ENCODE data around the gene RMRP. TPM values are rescaled to one million over a fixed set of nuclear protein-coding genes. Genes with fewer than 3 reads are reported as not detected.
A peak's percentile ranks its signal among the peaks of the same experiment; 100 is the strongest.

RMRP gene
- total RNA-seq, 2 experiments from 2014 or later, result 12,624 to 26,575 TPM

DNA sequence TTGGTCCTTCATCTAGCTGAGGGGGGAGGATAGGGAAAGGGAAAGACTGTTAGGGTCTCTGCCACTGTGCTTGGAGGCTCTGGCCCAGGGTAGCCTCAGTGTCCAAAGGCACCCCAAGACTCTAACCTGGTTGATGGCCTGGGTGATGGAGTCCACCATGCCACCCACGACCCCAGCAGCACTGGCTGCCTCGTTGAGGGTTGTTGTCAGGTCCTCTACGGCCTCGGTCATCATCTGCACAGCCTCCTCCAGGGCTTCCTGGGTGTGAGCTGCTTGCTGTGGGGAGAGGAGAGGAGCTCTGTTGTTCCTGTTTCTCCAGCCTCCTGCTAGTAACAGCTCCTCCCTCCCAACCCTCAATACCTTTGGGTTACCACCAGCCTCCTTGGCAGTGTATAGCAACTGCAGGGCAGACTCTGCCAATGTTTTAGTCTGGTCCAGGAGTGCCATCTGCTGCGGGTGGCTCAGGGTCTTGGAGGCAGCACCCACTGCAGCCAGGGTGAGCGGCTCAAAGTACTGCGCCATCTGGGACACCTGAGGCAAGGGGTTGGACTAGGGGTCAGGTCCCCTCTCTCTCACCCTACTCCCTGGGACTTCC, 48.1 kb upstream of the RMRP start:
- POLR2A ChIA-PET, result no interaction called here
- BruUV-seq (replicated peaks), result TSS peak; percentile 71
- Histone ChIP-seq H3K27ac (ENCODE audit: low read depth, low read length, poor library complexity, severe bottlenecking) (no peak overlapping the region), H3K4me3 (ENCODE audit: low read depth, low read length, poor library complexity, severe bottlenecking) (no peak overlapping the region), H4K20me1 (ENCODE audit: insufficient read depth, low read length) (no peaks in the 10 kb centered on the region), H3K4me1 (ENCODE audit: insufficient read depth, low read length, poor library complexity, severe bottlenecking) (no peaks in the 10 kb centered on the region), H3K79me2 (ENCODE audit: insufficient read depth, low read depth, low read length) (no peaks in the 10 kb centered on the region), H3K9me2 (ENCODE audit: insufficient read depth, low read length) (no peaks in the 10 kb centered on the region), H2AFZ (ENCODE audit: low read length) (no peak overlapping the region), H3K4me2 (ENCODE audit: low read length) (no peak overlapping the region), H3K36me3 (ENCODE audit: insufficient read depth, low read length) (peaks cover 96% of the 10 kb centered on the region), H3K9me3 (ENCODE audit: low read length) (no peaks in the 10 kb centered on the region)
- no peak for DNase-seq (ENCODE audit: low spot score)
- CTCF ChIA-PET (ENCODE audit: unreplicated experiment), result no interaction called here
- intact Hi-C loops (cut with micrococcal nuclease; ENCODE audit: unreplicated experiment), result no loop called here
- TF ChIP-seq CTCF (conservative IDR thresholded peaks at IDR 0.05; ENCODE audit: low read length), result no peak
- no peak for TF ChIP-seq EZH2phosphoT487 (IDR thresholded peaks at IDR 0.05; ENCODE audit: borderline replicate concordance, low read depth, low read length)

GRCh38 chr9:35705372-35705771, 47.6 kb upstream of the RMRP start:
- H3K9me3 ChIP-seq (ENCODE audit: low read length), result no peaks in the 10 kb centered on the region
- ChIA-PET CTCF (ENCODE audit: unreplicated experiment) (interaction anchor here (0.9 kb wide), 1 partner anchor 9 kb away, joined by 3 read pairs; no protein-coding TSS in a partner anchor), POLR2A (no interaction called here)
- H3K36me3 ChIP-seq (ENCODE audit: insufficient read depth, low read length), result peaks cover 96% of the 10 kb centered on the region
- no peak overlapping the region for H3K27ac ChIP-seq (ENCODE audit: low read depth, low read length, poor library complexity, severe bottlenecking)
- no peaks in the 10 kb centered on the region for H3K4me1 ChIP-seq (ENCODE audit: insufficient read depth, low read length, poor library complexity, severe bottlenecking)
- DNase-seq (ENCODE audit: low spot score), result no peak
- H4K20me1 ChIP-seq (ENCODE audit: insufficient read depth, low read length), result no peaks in the 10 kb centered on the region
- intact Hi-C loops (cut with micrococcal nuclease; ENCODE audit: unreplicated experiment), result no loop called here
- H3K4me3 ChIP-seq (ENCODE audit: low read depth, low read length, poor library complexity, severe bottlenecking), result no peak overlapping the region
- no peaks in the 10 kb centered on the region for H3K79me2 ChIP-seq (ENCODE audit: insufficient read depth, low read depth, low read length)
- no TSS peak for BruUV-seq (replicated peaks)
- H2AFZ ChIP-seq (ENCODE audit: low read length), result no peak overlapping the region
- no peaks in the 10 kb centered on the region for H3K9me2 ChIP-seq (ENCODE audit: insufficient read depth, low read length)
- TF ChIP-seq CTCF (conservative IDR thresholded peaks at IDR 0.05; ENCODE audit: low read length) (no peak), EZH2phosphoT487 (IDR thresholded peaks at IDR 0.05; ENCODE audit: borderline replicate concordance, low read depth, low read length) (no peak)
- no peak overlapping the region for H3K4me2 ChIP-seq (ENCODE audit: low read length)

GRCh38 chr9:35703906-35704672, 46.3 kb upstream of the RMRP start:
- H3K79me2 ChIP-seq (ENCODE audit: insufficient read depth, low read depth, low read length), result no peaks in the 10 kb centered on the region
- H3K36me3 ChIP-seq (ENCODE audit: insufficient read depth, low read length), result peaks cover 98% of the 10 kb centered on the region
- H3K4me3 ChIP-seq (ENCODE audit: low read depth, low read length, poor library complexity, severe bottlenecking), result no peak overlapping the region
- ChIA-PET POLR2A (no interaction called here), CTCF (ENCODE audit: unreplicated experiment) (no interaction called here)
- intact Hi-C loops (cut with micrococcal nuclease; ENCODE audit: unreplicated experiment), result no loop called here
- no peak for TF ChIP-seq CTCF (conservative IDR thresholded peaks at IDR 0.05; ENCODE audit: low read length)
- TF ChIP-seq EZH2phosphoT487 (IDR thresholded peaks at IDR 0.05; ENCODE audit: borderline replicate concordance, low read depth, low read length), result no peak
- H3K9me2 ChIP-seq (ENCODE audit: insufficient read depth, low read length), result no peaks in the 10 kb centered on the region
- no peaks in the 10 kb centered on the region for H4K20me1 ChIP-seq (ENCODE audit: insufficient read depth, low read length)
- H2AFZ ChIP-seq (ENCODE audit: low read length), result no peak overlapping the region
- no peak overlapping the region for H3K4me2 ChIP-seq (ENCODE audit: low read length)
- no peak overlapping the region for H3K27ac ChIP-seq (ENCODE audit: low read depth, low read length, poor library complexity, severe bottlenecking)
- no peaks in the 10 kb centered on the region for H3K4me1 ChIP-seq (ENCODE audit: insufficient read depth, low read length, poor library complexity, severe bottlenecking)
- TSS peak; percentile 42 for BruUV-seq (replicated peaks)
- no peak for DNase-seq (ENCODE audit: low spot score)
- H3K9me3 ChIP-seq (ENCODE audit: low read length), result no peaks in the 10 kb centered on the region
